GM19438 (cell line): ENCODE results near the gene CABLES1.
"Not testable (repeated sequence)": the region's sequence is repeated elsewhere in the genome, so short reads cannot be mapped to it uniquely, and the experiment has no call there.

Source experiments
- ATAC-seq: cut with Tn5 transposase; IDR thresholded peaks from one replicate; pipeline ENCODE4 v1.9.1; 2021; ENCODE audit warnings: low read depth; ENCODE audit not compliant: unreplicated experiment

CABLES1 gene

DNA sequence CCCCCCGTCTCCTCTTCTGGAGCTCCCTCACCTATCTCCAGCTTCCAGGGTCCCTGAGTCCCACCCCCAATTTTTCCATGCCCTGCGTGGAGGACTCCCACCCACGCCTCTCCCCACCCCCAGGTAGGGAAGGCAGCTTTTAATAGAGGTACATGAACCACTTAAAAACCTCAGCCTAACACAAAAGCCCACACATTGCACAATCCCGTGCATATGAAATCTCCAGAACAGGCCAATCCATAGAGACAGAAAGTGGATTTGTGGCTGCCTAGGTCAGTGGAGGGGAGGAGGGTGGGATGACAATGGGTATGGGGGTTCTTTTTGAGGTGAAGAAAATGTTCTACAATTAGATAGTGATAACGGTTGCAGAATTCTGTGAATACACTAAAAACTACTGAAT lies 145.6 kb downstream of the CABLES1 start:
- ATAC-seq, result no peak

GRCh38 chr18:23281626-23282436 lies 146.5 kb downstream of the CABLES1 start:
- no peak for ATAC-seq

- ATAC-seq, result no peak
These were observed 147.1 kb downstream of the CABLES1 start for GRCh38 chr18:23282437-23282781.

DNA sequence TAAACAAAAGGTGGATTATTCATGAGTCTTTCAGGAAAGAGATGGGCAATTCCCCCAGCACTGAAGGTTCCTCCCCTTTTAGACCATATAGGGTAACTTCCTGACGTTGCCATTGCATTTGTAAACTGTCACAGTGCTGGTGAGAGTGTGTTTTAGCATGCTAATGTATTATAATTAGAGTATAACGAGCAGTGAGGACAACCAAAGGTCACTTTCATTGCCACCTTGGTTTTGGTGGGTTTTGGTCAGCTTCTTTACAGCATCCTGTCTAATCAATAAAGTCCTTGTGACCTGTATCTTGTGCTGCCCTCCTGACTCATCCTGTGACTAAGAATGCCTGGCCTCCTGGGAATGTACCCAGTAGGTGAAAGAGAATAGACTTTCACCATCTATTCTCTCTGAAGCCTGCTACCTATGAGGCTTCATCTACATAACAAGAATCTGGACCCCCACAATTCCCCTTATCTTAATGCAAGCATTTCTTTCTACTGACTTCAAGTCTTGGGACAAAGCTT lies 148.7 kb downstream of the CABLES1 start:
- ATAC-seq, result peak; percentile 68

DNA sequence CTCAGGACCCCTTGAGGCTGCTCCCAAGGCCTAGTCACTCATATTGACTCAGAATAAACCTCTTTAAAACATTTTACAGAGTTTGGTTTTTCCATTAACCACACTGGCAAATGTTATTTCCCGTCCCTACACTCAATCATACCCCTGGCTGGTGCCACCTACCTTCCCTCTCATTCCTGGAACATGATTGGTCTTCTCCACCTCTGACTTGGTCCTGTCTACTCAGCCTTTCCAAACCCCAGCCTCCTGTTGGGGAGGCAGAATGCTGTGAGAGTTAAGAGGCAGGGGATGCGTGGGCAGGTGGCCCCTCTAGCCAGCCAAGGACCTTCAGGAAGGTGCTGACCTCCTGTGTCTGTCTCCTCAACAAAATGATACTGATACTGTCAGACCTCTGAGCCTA lies 149.3 kb downstream of the CABLES1 start:
- ATAC-seq, result no peak

GRCh38 chr18:23285581-23285980 lies 150.3 kb downstream of the CABLES1 start:
- not testable (repeated sequence) for ATAC-seq

DNA sequence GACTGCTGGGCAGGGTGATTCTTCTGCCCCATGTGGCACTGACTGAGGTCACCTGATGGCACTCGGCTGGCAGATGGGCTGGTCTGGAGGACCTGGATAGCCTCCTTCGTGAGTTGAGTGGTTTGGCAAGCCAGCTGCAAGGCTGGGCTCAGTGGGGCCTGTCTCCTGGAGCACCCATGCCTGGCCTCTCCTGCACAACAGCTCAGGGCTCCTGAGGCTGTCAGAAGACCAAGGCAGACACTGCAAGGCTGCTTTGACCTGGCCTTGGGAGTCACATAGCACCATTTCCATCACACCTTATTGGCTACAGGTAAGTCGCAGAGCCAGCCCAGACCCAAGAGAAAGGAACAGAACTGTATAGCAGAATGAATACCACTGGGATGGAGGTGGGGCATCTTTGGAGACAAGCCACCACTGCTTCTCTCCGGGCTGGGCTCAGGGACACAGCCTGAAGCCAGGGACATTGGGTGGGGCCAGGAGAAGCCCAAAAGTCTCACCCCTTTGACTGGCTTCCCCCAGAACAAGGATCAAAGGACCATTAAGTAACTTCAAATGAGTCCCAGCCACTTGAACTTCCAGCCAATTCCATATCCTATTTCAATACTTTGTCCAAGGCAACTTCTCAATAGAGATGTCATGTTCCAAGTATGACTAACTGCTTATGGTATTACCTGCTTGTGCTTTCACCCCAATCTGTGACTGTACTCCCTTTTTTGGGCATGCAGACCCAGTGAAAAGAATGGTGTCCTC lies 156.3 kb downstream of the CABLES1 start:
- no peak for ATAC-seq

DNA sequence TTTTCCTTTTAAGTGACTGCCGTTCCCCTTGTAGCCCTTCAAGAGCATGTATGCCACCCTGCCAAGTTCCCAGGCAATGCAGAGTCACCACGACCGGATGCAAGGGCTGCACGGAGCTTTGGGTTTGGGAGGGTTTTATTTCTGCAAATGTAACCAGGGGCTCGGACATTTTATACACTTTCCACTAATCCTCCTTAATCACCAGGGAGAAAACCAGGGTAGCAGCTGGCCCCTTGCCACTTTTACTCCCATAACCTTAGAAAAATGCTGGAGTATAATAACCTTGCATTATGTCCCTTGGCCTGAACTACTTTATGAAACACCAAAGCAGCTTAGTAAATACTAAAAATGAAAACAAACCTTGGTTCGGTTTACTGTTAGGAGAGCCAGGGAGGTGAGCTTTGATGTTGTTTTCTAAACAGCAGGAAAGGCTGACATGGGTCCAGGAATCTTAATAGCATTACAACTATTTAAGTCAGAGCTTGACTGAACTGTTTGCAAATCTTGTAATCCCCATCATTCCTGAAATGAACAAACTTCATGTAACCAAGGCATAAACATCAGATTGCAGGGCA lies 165.0 kb downstream of the CABLES1 start:
- no peak for ATAC-seq

GRCh38 chr18:23301972-23302371 lies 166.7 kb downstream of the CABLES1 start:
- no peak for ATAC-seq

GRCh38 chr18:23302511-23302850 lies 167.2 kb downstream of the CABLES1 start:
- no peak for ATAC-seq

DNA sequence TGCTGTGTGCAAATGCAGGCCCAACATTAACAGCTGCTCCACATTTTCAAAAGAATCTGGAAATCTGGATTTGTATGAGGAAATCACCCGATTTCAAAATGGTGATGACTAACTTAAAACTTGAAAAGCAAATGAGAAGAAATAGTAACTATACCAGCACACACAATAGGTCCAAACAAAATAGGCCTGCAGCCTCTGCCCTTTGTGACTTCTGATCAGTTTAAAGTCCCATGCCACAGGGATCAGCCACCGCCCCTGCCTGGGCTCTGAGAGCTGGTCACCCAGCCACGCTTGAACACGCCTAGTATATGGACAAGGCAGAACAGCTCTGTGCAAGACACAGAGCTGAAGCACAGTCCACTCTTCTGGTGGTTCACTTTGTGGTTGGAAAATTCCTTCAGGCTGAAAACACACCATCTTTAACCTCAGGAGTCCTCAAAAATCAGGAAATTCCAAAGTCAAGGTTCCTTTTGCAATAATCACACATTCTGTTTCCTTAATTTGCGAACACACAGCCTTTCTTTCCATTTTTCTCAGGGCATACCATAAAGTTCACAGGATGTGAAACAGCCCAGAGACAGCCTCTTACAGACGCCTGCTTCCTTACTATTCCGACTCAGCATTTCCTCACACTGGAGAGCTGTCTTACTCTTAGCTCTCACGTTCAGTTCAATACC lies 167.7 kb downstream of the CABLES1 start:
- ATAC-seq, result no peak

GRCh38 chr18:23306822-23307221 lies 171.5 kb downstream of the CABLES1 start:
- no peak for ATAC-seq

DNA sequence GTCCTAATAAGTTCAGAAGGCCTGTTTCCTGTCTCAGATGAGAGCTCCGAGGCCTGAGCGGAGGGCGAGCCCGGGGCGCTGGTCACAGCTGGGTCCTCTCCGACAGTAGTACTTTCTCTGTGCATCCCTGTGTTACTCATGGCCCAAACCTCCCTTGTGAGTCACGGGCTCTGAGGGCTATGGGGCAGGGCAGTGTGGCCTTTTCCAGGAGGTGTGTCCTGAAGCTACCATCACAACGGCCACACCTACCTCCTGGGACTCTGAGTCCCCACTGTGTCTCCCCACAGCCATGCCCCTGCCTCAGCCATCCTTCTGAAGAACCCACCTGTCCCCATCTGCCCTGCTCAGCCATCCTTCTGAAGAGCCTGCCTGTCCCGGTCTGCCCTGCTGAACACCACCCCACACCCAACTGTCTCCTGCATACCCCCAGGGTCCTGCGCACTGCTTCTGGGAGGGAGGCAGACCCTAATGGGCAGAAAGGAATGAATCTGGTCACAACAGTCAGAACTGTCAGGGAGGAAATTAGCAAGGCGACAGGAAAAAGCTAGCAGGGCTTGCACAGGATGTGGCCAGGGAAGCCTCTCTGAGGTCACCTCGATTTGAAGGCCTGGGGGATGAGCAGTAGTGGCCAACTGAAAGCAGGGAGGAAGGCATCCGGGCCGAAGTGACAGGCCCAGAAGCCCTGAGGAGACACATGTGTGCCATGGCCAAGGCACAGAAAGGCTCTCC lies 172.4 kb downstream of the CABLES1 start:
- peak; percentile 68 for ATAC-seq
